GM18861 (cell line): ENCODE results near the gene PCDH1.
A peak's percentile ranks its signal among the peaks of the same experiment; 100 is the strongest.
"Not testable (repeated sequence)": the region's sequence is repeated elsewhere in the genome, so short reads cannot be mapped to it uniquely, and the experiment has no call there.

Experiments used
- ATAC-seq: cut with Tn5 transposase; IDR thresholded peaks from one replicate; pipeline ENCODE4 v1.9.1; 2021; ENCODE audit not compliant: unreplicated experiment

The PCDH1 gene

GRCh38 chr5:141878186-141878710, at the start of gene PCDH1:
Gene PCDH1 (minus strand): TSS chr5:141878410. CDS start chr5:141878262, 148 bp downstream.
- no peak for ATAC-seq

GRCh38 chr5:141926434-141926833, 48.2 kb upstream of the PCDH1 start:
- no peak for ATAC-seq

- peak; percentile 92 for ATAC-seq
Measured at GRCh38 chr5:141923448-141924313, 45.5 kb upstream of the PCDH1 start, which contains the start of gene DELE1. Gene DELE1 (plus strand): TSS chr5:141923871. CDS start chr5:141923942, 71 bp downstream.

- not testable (repeated sequence) for ATAC-seq
Measured at GRCh38 chr5:141922827-141923447, 44.7 kb upstream of the PCDH1 start.

- ATAC-seq: no peak
Measured at GRCh38 chr5:141920771-141921170, 42.6 kb upstream of the PCDH1 start.

- ATAC-seq: no peak
Measured at GRCh38 chr5:141919218-141920119, 41.3 kb upstream of the PCDH1 start.

- no peak for ATAC-seq
Measured at GRCh38 chr5:141917760-141918159, 39.5 kb upstream of the PCDH1 start.

GRCh38 chr5:141916522-141916921, 38.3 kb upstream of the PCDH1 start:
- ATAC-seq: no peak

GRCh38 chr5:141915881-141916336, 37.7 kb upstream of the PCDH1 start:
- ATAC-seq: no peak

GRCh38 chr5:141914797-141915196, 36.6 kb upstream of the PCDH1 start:
- ATAC-seq: no peak

GRCh38 chr5:141914199-141914743, 36.1 kb upstream of the PCDH1 start:
- peak; percentile 75 for ATAC-seq

GRCh38 chr5:141913560-141914198, 35.5 kb upstream of the PCDH1 start:
- no peak for ATAC-seq

GRCh38 chr5:141910271-141910673, 32.1 kb upstream of the PCDH1 start:
- ATAC-seq: no peak

- no peak for ATAC-seq
Measured at GRCh38 chr5:141909212-141909611, 31.0 kb upstream of the PCDH1 start.

GRCh38 chr5:141908796-141909195, 30.6 kb upstream of the PCDH1 start:
- ATAC-seq: no peak

GRCh38 chr5:141906972-141907371, 28.8 kb upstream of the PCDH1 start:
- ATAC-seq: no peak

- no peak for ATAC-seq
Measured at GRCh38 chr5:141906517-141906916, 28.3 kb upstream of the PCDH1 start.

GRCh38 chr5:141904551-141904950, 26.3 kb upstream of the PCDH1 start:
- ATAC-seq: no peak

- ATAC-seq: no peak
Measured at GRCh38 chr5:141903261-141903660, 25.1 kb upstream of the PCDH1 start.
